ENCODE results near the gene PANK3.
"Not testable (repeated sequence)": the region's sequence is repeated elsewhere in the genome, so short reads cannot be mapped to it uniquely, and the experiment has no call there.

The PANK3 gene

DNA sequence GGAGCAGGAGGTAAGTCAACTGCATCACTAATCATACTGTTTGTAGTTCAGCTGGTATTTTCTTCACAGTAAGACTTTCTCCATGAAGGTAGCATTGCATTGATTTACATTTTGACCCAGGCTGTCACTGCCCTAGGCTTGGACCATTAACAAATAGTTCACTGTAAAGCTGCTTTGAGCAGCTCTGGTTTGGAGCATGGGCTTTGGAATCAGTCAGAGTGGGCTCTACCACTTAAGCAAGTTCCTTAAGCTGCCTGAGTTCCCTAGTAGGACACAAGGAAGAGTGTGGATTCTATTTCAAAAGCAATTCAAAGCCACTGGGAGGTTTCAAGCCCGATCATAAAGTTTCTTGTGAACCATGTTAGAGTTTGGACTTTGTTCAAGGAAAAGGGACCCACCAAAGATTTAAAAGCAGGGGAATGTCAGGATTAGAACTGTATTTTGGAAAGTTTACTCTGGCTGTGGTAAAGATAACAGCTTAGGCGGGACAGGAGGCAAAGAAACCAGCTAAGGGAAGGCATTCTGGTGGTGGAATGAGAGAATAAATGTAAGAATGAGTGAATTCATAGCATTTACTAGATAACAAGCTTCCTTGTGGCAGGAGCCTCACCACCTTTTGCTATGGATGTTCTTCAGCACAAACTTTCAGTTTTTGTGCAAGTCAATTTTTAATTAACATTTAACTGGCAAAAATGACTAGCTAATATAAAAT is 12.3 kb upstream of the PANK3 start:
- DNase-seq: no peak

GRCh38 chr5:168590666-168591065 is 11.5 kb upstream of the PANK3 start:
- no peak for DNase-seq

GRCh38 chr5:168587987-168588386 is 8.8 kb upstream of the PANK3 start:
- DNase-seq: no peak

DNA sequence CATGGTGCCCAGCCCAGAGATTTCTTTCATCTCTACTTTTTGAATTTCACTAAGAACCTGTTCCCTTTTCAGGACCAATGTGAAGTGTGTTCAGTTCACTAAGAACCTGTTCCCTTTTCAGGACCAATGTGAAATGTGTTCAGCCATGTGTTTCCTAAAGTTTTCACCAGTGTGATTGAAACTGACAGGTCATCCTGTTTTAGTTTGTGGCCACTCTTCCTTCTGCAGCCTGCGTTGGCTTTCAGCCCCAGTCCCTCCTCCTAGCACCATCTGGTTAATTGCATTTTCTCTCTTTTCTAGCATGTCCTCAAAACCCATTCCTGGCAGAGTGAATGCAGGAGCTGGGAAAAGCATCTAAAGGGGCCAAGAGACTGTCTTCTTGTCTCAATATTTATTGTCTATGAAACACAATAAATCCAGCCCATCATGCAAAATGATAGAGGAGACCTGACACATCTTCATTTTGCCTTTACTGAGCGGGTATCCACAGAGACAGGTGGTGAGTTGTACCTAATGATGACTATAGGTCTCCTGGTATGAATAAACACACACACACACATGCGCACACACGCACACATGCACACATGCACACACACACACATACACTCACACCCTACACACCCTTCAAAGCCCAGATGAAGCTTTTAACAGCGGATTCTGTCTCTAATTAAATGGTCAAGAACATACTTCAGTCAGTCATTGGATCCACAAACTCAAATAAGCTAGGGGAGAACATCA is 6.1 kb upstream of the PANK3 start:
- DNase-seq: no peak

GRCh38 chr5:168583742-168584482 is 4.7 kb upstream of the PANK3 start:
- no peak for DNase-seq

DNA sequence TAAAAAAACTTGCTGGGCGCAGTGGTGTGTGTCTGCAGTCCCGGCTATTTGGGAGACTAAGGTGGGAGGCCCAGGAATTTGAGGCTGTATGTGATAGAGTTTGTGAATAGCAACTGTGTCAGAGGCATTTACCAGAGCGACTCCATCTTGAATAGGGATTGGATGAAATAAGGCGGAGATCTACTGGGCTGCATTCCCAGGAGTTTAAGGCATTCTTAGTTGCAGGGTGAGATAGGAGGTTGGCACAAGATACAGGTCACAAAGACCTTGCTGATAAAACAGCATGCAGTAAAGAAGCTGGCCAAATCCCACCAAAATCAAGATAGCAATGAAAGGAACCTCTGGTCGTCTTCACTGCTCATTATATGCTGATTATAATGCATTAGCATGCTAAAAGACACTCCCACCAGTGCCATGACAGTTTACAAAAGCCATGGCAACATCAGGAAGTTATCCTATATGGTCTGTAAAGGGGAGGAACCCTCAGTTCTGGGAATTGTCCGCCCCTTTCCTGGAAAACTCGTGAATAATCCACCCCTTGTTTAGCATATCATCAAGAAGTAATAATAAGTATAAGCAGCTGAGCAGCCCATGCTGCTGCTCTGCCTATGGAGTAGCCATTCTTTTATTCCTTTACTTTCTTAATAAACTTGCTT is 1.8 kb upstream of the PANK3 start:
- DNase-seq: not testable (repeated sequence)

DNA sequence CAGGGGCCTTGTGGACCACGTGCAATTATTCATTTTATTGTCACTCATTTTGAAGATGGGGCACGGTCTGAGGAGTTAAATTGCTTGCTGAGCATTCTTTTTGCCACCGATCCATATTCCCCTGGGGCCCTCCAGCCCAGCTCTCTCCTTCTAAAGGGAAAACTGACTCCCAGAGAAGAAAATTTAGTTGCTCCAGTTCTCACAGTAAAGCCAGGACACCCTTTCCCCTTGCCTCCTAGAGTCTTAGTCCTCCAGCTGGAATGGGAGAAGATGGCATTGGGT is 1.0 kb upstream of the PANK3 start:
- no peak for DNase-seq

- DNase-seq: peak; percentile 93
Measured at GRCh38 chr5:168579488-168580226, 489 bp upstream of the PANK3 start.

DNA sequence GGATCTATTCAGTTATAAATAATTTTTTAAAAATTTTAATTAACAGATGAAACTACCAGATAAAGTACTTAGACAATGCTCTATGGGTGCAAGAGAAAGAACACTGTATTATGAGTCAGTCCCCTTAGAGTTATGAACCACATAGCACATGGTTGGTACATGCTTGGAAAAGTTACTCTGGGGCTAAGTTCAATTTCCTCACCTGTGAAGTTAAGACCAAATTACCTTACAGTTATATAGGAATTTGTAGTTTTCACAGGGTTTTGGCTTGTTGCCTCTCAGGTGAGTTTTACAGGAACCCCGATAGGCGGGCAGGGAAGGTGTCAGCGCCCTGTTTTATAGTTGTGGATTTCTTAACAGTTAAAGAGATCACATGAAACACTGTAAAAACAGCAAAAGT is 1.2 kb downstream of the PANK3 start:
- DNase-seq: no peak

- DNase-seq: no peak
Measured at GRCh38 chr5:168575391-168576372, 3.5 kb downstream of the PANK3 start.

DNA sequence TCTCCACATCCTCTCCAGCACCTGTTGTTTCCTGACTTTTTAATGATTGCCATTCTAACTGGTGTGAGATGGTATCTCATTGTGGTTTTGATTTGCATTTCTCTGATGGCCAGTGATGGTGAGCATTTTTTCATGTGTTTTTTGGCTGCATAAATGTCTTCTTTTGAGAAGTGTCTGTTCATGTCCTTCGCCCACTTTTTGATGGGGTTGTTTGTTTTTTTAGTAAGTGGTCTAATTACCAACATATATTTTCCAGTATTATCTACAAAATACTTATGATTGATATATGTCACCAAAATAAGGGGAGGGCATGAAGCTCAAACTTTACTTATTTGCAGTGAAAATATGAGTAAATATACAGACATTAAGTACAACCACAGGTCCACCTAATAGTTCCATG is 5.0 kb downstream of the PANK3 start:
- not testable (repeated sequence) for DNase-seq

- not testable (repeated sequence) for DNase-seq
Measured at GRCh38 chr5:168573663-168574062, 5.5 kb downstream of the PANK3 start.

GRCh38 chr5:168570490-168571328 is 8.5 kb downstream of the PANK3 start:
- no peak for DNase-seq

- no peak for DNase-seq
Measured at GRCh38 chr5:168568738-168569137, 10.4 kb downstream of the PANK3 start.

DNA sequence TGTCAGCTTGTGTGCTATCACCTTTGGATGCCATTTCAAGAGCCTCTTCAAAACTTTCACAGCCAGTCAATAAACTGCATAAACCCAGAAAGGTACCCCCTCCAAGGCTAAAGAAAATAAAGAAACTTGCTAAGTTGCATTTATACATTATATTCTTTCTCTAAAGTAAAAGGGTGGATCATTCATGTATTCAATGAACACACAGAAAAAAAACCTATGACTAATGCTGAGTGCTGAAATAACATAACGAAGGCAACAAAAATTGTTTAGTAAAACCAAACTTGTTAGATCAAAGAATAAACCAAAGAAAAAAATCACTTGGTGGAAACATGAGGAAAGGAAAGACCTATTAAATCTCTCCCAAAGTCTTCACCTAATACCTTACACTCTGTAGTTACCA is 15.2 kb downstream of the PANK3 start:
- no peak for DNase-seq

DNA sequence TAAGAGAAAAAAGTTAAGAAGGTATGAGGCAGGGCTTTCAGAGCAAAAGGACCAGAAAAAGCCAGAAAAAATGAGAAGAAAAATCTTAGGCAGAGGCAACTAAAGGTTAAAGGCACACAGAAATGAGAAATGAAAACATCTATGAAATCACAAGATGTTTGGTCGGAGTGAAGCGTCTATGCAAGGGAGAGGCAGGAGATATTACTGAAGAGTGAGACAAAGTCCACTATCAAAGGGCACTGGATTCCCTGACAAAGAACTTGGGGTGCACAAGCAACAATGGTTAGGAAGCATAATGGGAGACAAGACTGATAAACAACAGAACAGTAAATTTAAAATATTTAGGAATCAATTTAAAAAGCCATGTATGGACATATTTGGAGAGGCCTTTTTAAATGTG is 16.9 kb downstream of the PANK3 start:
- DNase-seq: no peak

- DNase-seq: no peak
Measured at GRCh38 chr5:168557389-168557788, 21.8 kb downstream of the PANK3 start.

GRCh38 chr5:168553377-168554130 is 25.6 kb downstream of the PANK3 start:
- no peak for DNase-seq

DNA sequence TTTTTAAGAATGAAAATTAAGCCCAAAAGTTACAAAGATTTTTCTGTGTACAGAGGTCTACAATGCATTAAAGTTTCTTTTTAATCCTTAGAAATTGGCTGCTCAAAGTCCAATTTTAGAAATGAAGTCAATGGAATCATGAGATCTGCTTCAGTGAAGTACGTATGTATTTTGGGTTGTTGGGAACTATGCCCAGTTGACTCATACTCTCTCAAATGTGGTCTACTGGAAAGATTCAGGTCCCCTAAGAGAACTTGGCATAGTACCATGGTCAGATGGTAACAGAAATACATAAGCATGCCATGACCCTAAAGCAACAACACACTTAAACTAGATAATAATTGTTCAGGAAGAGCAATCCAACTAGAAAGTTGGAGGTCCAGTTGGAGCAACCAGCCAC is 27.0 kb downstream of the PANK3 start:
- DNase-seq: no peak

- no peak for DNase-seq
Measured at GRCh38 chr5:168550656-168551055, 28.5 kb downstream of the PANK3 start.
